Hepatocyte (in vitro differentiated cells): ENCODE results near the gene LIPA.

Source experiments
- CTCF ChIP-seq: fragments of 200-600 bp; sonication (generic); IDR thresholded peaks from 2 replicates; pipeline ENCODE4 v1.5.1; 2016; ENCODE audit warnings: antibody characterized with exemption, mild to moderate bottlenecking; ENCODE audit not compliant: poor library complexity
- EZH2 ChIP-seq: fragments of 200-600 bp; sonication (generic); IDR thresholded peaks from 2 replicates; pipeline ENCODE4 v1.6.1; 2016; ENCODE audit warnings: antibody characterized with exemption, mild to moderate bottlenecking, borderline replicate concordance

GRCh38 chr10:89213191-89213808 lies 38.3 kb downstream of the LIPA start:
- TF ChIP-seq CTCF (peak; percentile 71), EZH2 (no peak)
